ENCODE results near the gene DSN1. TPM values are rescaled to one million over a fixed set of nuclear protein-coding genes. Genes with fewer than 3 reads are reported as not detected.

The DSN1 gene
- total and polyA plus RNA-seq, 9 donors, result 7.6 to 14.5 (median 10.6) TPM

GRCh38 chr20:36784116-36784515, 10.6 kb upstream of the DSN1 start:
- H3K4me3 ChIP-seq (ENCODE audit: low read length), result no peak overlapping the region
- WGBS (ENCODE audit: insufficient coverage), result 98% methylated on average over 7 of the region's 7 CpGs
- H3K9me3 ChIP-seq (replicated peaks; ENCODE audit: control insufficient read depth, low read depth, low read length), result no peaks in the 10 kb centered on the region
- no peaks in the 10 kb centered on the region for H3K27me3 ChIP-seq (ENCODE audit: control insufficient read depth, insufficient read depth, low read length)
- peaks cover 55% of the 10 kb centered on the region for H3K36me3 ChIP-seq (ENCODE audit: control insufficient read depth, insufficient read depth, low read length)
- H3K4me1 ChIP-seq (ENCODE audit: control insufficient read depth, insufficient read depth, low read length), result no peaks in the 10 kb centered on the region
- DNase-seq, result no peak
- H3K27ac ChIP-seq (ENCODE audit: low read length), result no peak overlapping the region

GRCh38 chr20:36779656-36780025, 6.1 kb upstream of the DSN1 start:
- DNase-seq, result no peak
- 54% methylated on average over 6 of the region's 6 CpGs for WGBS (ENCODE audit: insufficient coverage)
- H3K36me3 ChIP-seq (ENCODE audit: control insufficient read depth, insufficient read depth, low read length), result peaks cover 27% of the 10 kb centered on the region
- no peaks in the 10 kb centered on the region for H3K27me3 ChIP-seq (ENCODE audit: control insufficient read depth, insufficient read depth, low read length)
- H3K9me3 ChIP-seq (replicated peaks; ENCODE audit: control insufficient read depth, low read depth, low read length), result no peaks in the 10 kb centered on the region
- H3K4me3 ChIP-seq (ENCODE audit: low read length), result no peak overlapping the region
- H3K4me1 ChIP-seq (ENCODE audit: control insufficient read depth, insufficient read depth, low read length), result peaks cover 37% of the 10 kb centered on the region
- no peak overlapping the region for H3K27ac ChIP-seq (ENCODE audit: low read length)

- H3K4me1 ChIP-seq (ENCODE audit: control insufficient read depth, insufficient read depth, low read length), result peaks cover 43% of the 10 kb centered on the region
- H3K27ac ChIP-seq (ENCODE audit: low read length), result peak overlapping the region; percentile 20
Observed at GRCh38 chr20:36778831-36779655, 5.5 kb upstream of the DSN1 start.

GRCh38 chr20:36777576-36777975, 4.0 kb upstream of the DSN1 start:
- H3K4me3 ChIP-seq (ENCODE audit: low read length), result no peak overlapping the region
- H3K4me1 ChIP-seq (ENCODE audit: control insufficient read depth, insufficient read depth, low read length), result peaks cover 51% of the 10 kb centered on the region
- peak; percentile 19 for DNase-seq
- no CpG with 5 or more reads among the region's 3 CpGs for WGBS (ENCODE audit: insufficient coverage)
- H3K27ac ChIP-seq (ENCODE audit: low read length), result peak overlapping the region; percentile 84
- no peaks in the 10 kb centered on the region for H3K27me3 ChIP-seq (ENCODE audit: control insufficient read depth, insufficient read depth, low read length)
- H3K36me3 ChIP-seq (ENCODE audit: control insufficient read depth, insufficient read depth, low read length), result peaks cover 6% of the 10 kb centered on the region
- no peaks in the 10 kb centered on the region for H3K9me3 ChIP-seq (replicated peaks; ENCODE audit: control insufficient read depth, low read depth, low read length)

More at GRCh38 chr20:36778831-36779655, 5.5 kb upstream of the DSN1 start:
- Histone ChIP-seq H3K4me3 (ENCODE audit: low read length) (no peak overlapping the region), H3K36me3 (ENCODE audit: control insufficient read depth, insufficient read depth, low read length) (peaks cover 21% of the 10 kb centered on the region), H3K9me3 (replicated peaks; ENCODE audit: control insufficient read depth, low read depth, low read length) (no peaks in the 10 kb centered on the region), H3K27me3 (ENCODE audit: control insufficient read depth, insufficient read depth, low read length) (no peaks in the 10 kb centered on the region)
- WGBS (ENCODE audit: insufficient coverage), result 40% methylated on average over 1 of the region's 3 CpGs
- no peak for DNase-seq

- no peaks in the 10 kb centered on the region for H3K9me3 ChIP-seq (replicated peaks; ENCODE audit: control insufficient read depth, low read depth, low read length)
- peak; percentile 89 for DNase-seq
- peaks cover 51% of the 10 kb centered on the region for H3K4me1 ChIP-seq (ENCODE audit: control insufficient read depth, insufficient read depth, low read length)
- H3K36me3 ChIP-seq (ENCODE audit: control insufficient read depth, insufficient read depth, low read length), result peaks cover 2% of the 10 kb centered on the region
- H3K27ac ChIP-seq (ENCODE audit: low read length), result peak overlapping the region; percentile 84
- H3K27me3 ChIP-seq (ENCODE audit: control insufficient read depth, insufficient read depth, low read length), result no peaks in the 10 kb centered on the region
- WGBS (ENCODE audit: insufficient coverage), result no CpG with 5 or more reads among the region's 3 CpGs
- no peak overlapping the region for H3K4me3 ChIP-seq (ENCODE audit: low read length)
Observed at GRCh38 chr20:36777167-36777566, 3.6 kb upstream of the DSN1 start.

GRCh38 chr20:36775826-36776225, 2.3 kb upstream of the DSN1 start:
- peak; percentile 42 for DNase-seq
- H3K27ac ChIP-seq (ENCODE audit: low read length), result no peak overlapping the region
- 69% methylated on average over 2 of the region's 3 CpGs for WGBS (ENCODE audit: insufficient coverage)
- peaks cover 5% of the 10 kb centered on the region for H3K36me3 ChIP-seq (ENCODE audit: control insufficient read depth, insufficient read depth, low read length)
- no peaks in the 10 kb centered on the region for H3K27me3 ChIP-seq (ENCODE audit: control insufficient read depth, insufficient read depth, low read length)
- H3K4me3 ChIP-seq (ENCODE audit: low read length), result no peak overlapping the region
- no peaks in the 10 kb centered on the region for H3K9me3 ChIP-seq (replicated peaks; ENCODE audit: control insufficient read depth, low read depth, low read length)
- H3K4me1 ChIP-seq (ENCODE audit: control insufficient read depth, insufficient read depth, low read length), result peaks cover 51% of the 10 kb centered on the region

GRCh38 chr20:36775196-36775595, 1.6 kb upstream of the DSN1 start:
- H3K36me3 ChIP-seq (ENCODE audit: control insufficient read depth, insufficient read depth, low read length), result peaks cover 9% of the 10 kb centered on the region
- no peaks in the 10 kb centered on the region for H3K27me3 ChIP-seq (ENCODE audit: control insufficient read depth, insufficient read depth, low read length)
- peak; percentile 39 for DNase-seq
- H3K27ac ChIP-seq (ENCODE audit: low read length), result peak overlapping the region; percentile 99
- H3K9me3 ChIP-seq (replicated peaks; ENCODE audit: control insufficient read depth, low read depth, low read length), result no peaks in the 10 kb centered on the region
- WGBS (ENCODE audit: insufficient coverage), result 44% methylated on average over 1 of the region's 2 CpGs
- H3K4me1 ChIP-seq (ENCODE audit: control insufficient read depth, insufficient read depth, low read length), result peaks cover 51% of the 10 kb centered on the region
- no peak overlapping the region for H3K4me3 ChIP-seq (ENCODE audit: low read length)

GRCh38 chr20:36773107-36773596, 411 bp downstream of the DSN1 start:
- no peaks in the 10 kb centered on the region for H3K9me3 ChIP-seq (replicated peaks; ENCODE audit: control insufficient read depth, low read depth, low read length)
- peak; percentile 20 for DNase-seq
- peak overlapping the region; percentile 52 for H3K27ac ChIP-seq (ENCODE audit: low read length)
- H3K4me1 ChIP-seq (ENCODE audit: control insufficient read depth, insufficient read depth, low read length), result peaks cover 43% of the 10 kb centered on the region
- H3K4me3 ChIP-seq (ENCODE audit: low read length), result peak overlapping the region; percentile 79
- peaks cover 13% of the 10 kb centered on the region for H3K36me3 ChIP-seq (ENCODE audit: control insufficient read depth, insufficient read depth, low read length)
- no peaks in the 10 kb centered on the region for H3K27me3 ChIP-seq (ENCODE audit: control insufficient read depth, insufficient read depth, low read length)
- WGBS (ENCODE audit: insufficient coverage), result under 1% methylated on average over 27 of the region's 28 CpGs

GRCh38 chr20:36770680-36771079, 2.9 kb downstream of the DSN1 start:
- DNase-seq, result no peak
- H3K36me3 ChIP-seq (ENCODE audit: control insufficient read depth, insufficient read depth, low read length), result peaks cover 13% of the 10 kb centered on the region
- WGBS (ENCODE audit: insufficient coverage), result 66% methylated on average over 6 of the region's 7 CpGs

GRCh38 chr20:36768768-36769430, 4.7 kb downstream of the DSN1 start:
- Histone ChIP-seq H3K27ac (ENCODE audit: low read length) (no peak overlapping the region), H3K9me3 (replicated peaks; ENCODE audit: control insufficient read depth, low read depth, low read length) (no peaks in the 10 kb centered on the region)

More at GRCh38 chr20:36770680-36771079, 2.9 kb downstream of the DSN1 start:
- Histone ChIP-seq H3K4me3 (ENCODE audit: low read length) (no peak overlapping the region), H3K27ac (ENCODE audit: low read length) (no peak overlapping the region), H3K9me3 (replicated peaks; ENCODE audit: control insufficient read depth, low read depth, low read length) (no peaks in the 10 kb centered on the region), H3K4me1 (ENCODE audit: control insufficient read depth, insufficient read depth, low read length) (peaks cover 22% of the 10 kb centered on the region), H3K27me3 (ENCODE audit: control insufficient read depth, insufficient read depth, low read length) (no peaks in the 10 kb centered on the region)

More at GRCh38 chr20:36768768-36769430, 4.7 kb downstream of the DSN1 start:
- H3K4me3 ChIP-seq (ENCODE audit: low read length), result no peak overlapping the region
- DNase-seq, result no peak
- H3K36me3 ChIP-seq (ENCODE audit: control insufficient read depth, insufficient read depth, low read length), result peaks cover 13% of the 10 kb centered on the region
- WGBS (ENCODE audit: insufficient coverage), result no CpG with 5 or more reads among the region's 5 CpGs
- no peaks in the 10 kb centered on the region for H3K27me3 ChIP-seq (ENCODE audit: control insufficient read depth, insufficient read depth, low read length)
- H3K4me1 ChIP-seq (ENCODE audit: control insufficient read depth, insufficient read depth, low read length), result peaks cover 7% of the 10 kb centered on the region

Data from muscle of leg (tissue), 11 donors.